Effector memory CD8-positive, alpha-beta T cell (primary cell): Measurements from ENCODE around the gene PANK2.
"Not testable (repeated sequence)": the region's sequence is repeated elsewhere in the genome, so short reads cannot be mapped to it uniquely, and the experiment has no call there.

ENCODE experiments used
- ATAC-seq: fragments of 150-1000 bp; cut with Tn5 transposase; replicated peaks from 2 replicates; pipeline ENCODE4 v1.10.0; 2021; ENCODE audit warnings: mild to moderate bottlenecking, moderate library complexity
- DNase-seq, 3 experiments: peaks; one replicate each; pipeline ENCODE4 v3.0.0; 2021
- H3K27ac Mint-ChIP-seq, 2 donors: one replicate each; pipeline ENCODE4 v1.8.0; 2022; ENCODE audit warnings: mild to moderate bottlenecking in 2 of 2, mixed read lengths in 2 of 2, moderate library complexity in 2 of 2
- H3K27me3 Mint-ChIP-seq, 2 donors: one replicate each; pipeline ENCODE4 v1.8.0; 2022; ENCODE audit warnings: mixed read lengths in 2 of 2
- H3K36me3 Mint-ChIP-seq: one replicate; pipeline ENCODE4 v1.8.0; 2022; ENCODE audit warnings: mild to moderate bottlenecking, moderate library complexity, mixed read lengths; ENCODE audit not compliant: insufficient read depth
- H3K4me1 Mint-ChIP-seq, 2 donors: one replicate each; pipeline ENCODE4 v1.8.0; 2022; ENCODE audit warnings: low read depth in 2 of 2, mixed read lengths in 2 of 2
- H3K4me3 Mint-ChIP-seq, 2 donors: one replicate each; pipeline ENCODE4 v1.8.0; 2022; ENCODE audit warnings: mild to moderate bottlenecking in 2 of 2, mixed read lengths in 2 of 2, moderate library complexity in 2 of 2
- H3K9me3 Mint-ChIP-seq, 2 donors: one replicate each; pipeline ENCODE4 v1.8.0; 2022; ENCODE audit warnings: mixed read lengths in 2 of 2

The PANK2 gene

DNA sequence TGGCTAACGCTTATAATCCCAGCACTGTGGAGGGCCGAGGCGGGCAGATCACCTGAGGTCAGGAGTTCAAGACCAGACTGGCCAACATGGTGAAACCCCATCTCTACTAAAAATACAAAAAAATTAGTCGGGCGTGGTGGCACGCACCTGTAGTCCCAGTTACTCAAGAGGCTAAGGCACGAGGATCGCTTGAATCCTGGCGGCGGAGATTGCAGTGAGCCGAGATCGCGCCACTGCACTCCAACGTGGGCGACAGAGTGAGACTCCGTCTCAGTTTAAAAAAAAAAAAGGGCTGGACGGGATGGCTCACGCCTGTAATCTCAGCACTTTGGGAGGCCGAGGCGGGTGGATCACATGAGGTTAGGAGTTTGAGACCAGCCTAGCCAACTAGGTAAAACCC is 83.4 kb downstream of the PANK2 start:
- not testable (repeated sequence) for H3K36me3 Mint-ChIP-seq, H3K9me3 Mint-ChIP-seq, H3K27ac Mint-ChIP-seq, H3K4me3 Mint-ChIP-seq, DNase-seq, H3K27me3 Mint-ChIP-seq, H3K4me1 Mint-ChIP-seq, ATAC-seq

DNA sequence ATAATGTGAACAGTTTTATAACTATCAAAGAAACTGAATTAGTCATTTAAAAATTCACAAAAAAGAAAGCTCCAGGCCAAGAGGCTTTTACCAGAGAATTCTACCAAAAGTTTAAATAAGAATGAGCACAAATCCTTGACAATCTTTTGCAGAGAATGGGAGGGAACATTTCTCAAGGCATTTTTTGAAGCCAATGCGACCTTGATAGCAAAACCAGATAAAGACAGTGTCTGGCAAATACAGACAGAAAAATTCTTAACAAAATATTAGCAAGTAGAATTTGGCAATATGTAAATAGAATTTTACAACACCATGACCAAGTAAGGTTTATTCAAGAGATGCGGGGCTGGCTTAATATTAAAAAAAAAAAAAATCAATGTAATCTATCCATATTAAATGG is 84.5 kb downstream of the PANK2 start:
- no peak overlapping the region for H3K27ac Mint-ChIP-seq
- no peaks in the 10 kb centered on the region for H3K27me3 Mint-ChIP-seq
- ATAC-seq: no peak
- no peak overlapping the region for H3K4me3 Mint-ChIP-seq
- H3K9me3 Mint-ChIP-seq: no peaks in the 10 kb centered on the region
- no peak for DNase-seq
- no peaks in the 10 kb centered on the region for H3K4me1 Mint-ChIP-seq
- peaks cover 3% of the 10 kb centered on the region for H3K36me3 Mint-ChIP-seq

- no peak overlapping the region for H3K4me3 Mint-ChIP-seq
- H3K36me3 Mint-ChIP-seq: peaks cover 12% of the 10 kb centered on the region
- H3K4me1 Mint-ChIP-seq: peaks cover 11 to 13% of the 10 kb centered on the region in 2 donors
- H3K9me3 Mint-ChIP-seq: no peaks in the 10 kb centered on the region
- H3K27me3 Mint-ChIP-seq: no peaks in the 10 kb centered on the region
- ATAC-seq: no peak
- DNase-seq: no peak
- H3K27ac Mint-ChIP-seq: no peak overlapping the region
Measured at GRCh38 chr20:3976511-3976910, 87.3 kb downstream of the PANK2 start.
